Pulmonary artery endothelial cell (primary cell): ENCODE data around the gene GID8. TPM values are rescaled to one million over a fixed set of nuclear protein-coding genes. Genes with fewer than 3 reads are reported as not detected.
A peak's percentile ranks its signal among the peaks of the same experiment; 100 is the strongest.

ENCODE experiments used
- DNase-seq: peaks from one replicate; pipeline ENCODE4 v3.0.0-alpha.2; 2011; ENCODE audit warnings: low read depth, low spot score
- total RNA-seq: library from RNA; depleted of rRNA; stranded (reverse); fragments of >200 nt; gene quantifications from 2 replicates; pipeline ENCODE4 v1.2.3, GENCODE V29; 2014

Gene GID8
- total RNA-seq, 1 donor from 2014 or later = 52.9 TPM

GRCh38 chr20:62922451-62922921, 15.5 kb upstream of the GID8 start:
- no peak for DNase-seq

GRCh38 chr20:62923059-62923668, 14.8 kb upstream of the GID8 start:
- peak; percentile 51 for DNase-seq

- DNase-seq = no peak
Observed at GRCh38 chr20:62923669-62924441, 14.1 kb upstream of the GID8 start.

- no peak for DNase-seq
Observed at GRCh38 chr20:62924442-62925075, 13.4 kb upstream of the GID8 start.

- DNase-seq = no peak
Observed at GRCh38 chr20:62925076-62925419, 12.9 kb upstream of the GID8 start.

- no peak for DNase-seq
Observed at GRCh38 chr20:62925420-62926228, 12.3 kb upstream of the GID8 start.

- peak; percentile 45 for DNase-seq
Observed at GRCh38 chr20:62926229-62927127, 11.5 kb upstream of the GID8 start, which contains the start of gene DIDO1. DIDO1 (minus strand) TSS chr20:62926505.

GRCh38 chr20:62927128-62927705, 10.7 kb upstream of the GID8 start:
- DNase-seq = no peak

- no peak for DNase-seq
Observed at GRCh38 chr20:62928246-62928939, 9.6 kb upstream of the GID8 start.

GRCh38 chr20:62929051-62929538, 8.9 kb upstream of the GID8 start:
- no peak for DNase-seq

- DNase-seq = no peak
Observed at GRCh38 chr20:62931464-62931863, 6.5 kb upstream of the GID8 start.

GRCh38 chr20:62933966-62934365, 4.0 kb upstream of the GID8 start:
- no peak for DNase-seq

GRCh38 chr20:62935204-62935967, 2.6 kb upstream of the GID8 start:
- DNase-seq = no peak

- no peak for DNase-seq
Observed at GRCh38 chr20:62935968-62936585, 1.9 kb upstream of the GID8 start.

GRCh38 chr20:62937268-62938104, 461 bp upstream of the GID8 start:
- peak; percentile 87 for DNase-seq

- DNase-seq = no peak
Observed at GRCh38 chr20:62940875-62941274, 2.9 kb downstream of the GID8 start.

- no peak for DNase-seq
Observed at GRCh38 chr20:62941792-62942191, 3.8 kb downstream of the GID8 start.
